Neural cell (in vitro differentiated cells): ENCODE results near the gene XKRX.

Experiments
- CTCF ChIP-seq: fragments of 450-650 bp; IDR thresholded peaks from 2 replicates; pipeline ENCODE4 v1.5.1; 2014; ENCODE audit warnings: antibody characterized with exemption, mild to moderate bottlenecking, moderate library complexity; ENCODE audit not compliant: poor library complexity, severe bottlenecking
- MXI1 ChIP-seq: fragments of 450-650 bp; conservative IDR thresholded peaks from 2 replicates; pipeline ENCODE4 v1.6.1; 2014; ENCODE audit warnings: antibody characterized with exemption, mild to moderate bottlenecking; ENCODE audit not compliant: poor library complexity, severe bottlenecking
- REST ChIP-seq: IDR thresholded peaks from 2 replicates; pipeline ENCODE4 v1.6.1; 2012; ENCODE audit warnings: borderline replicate concordance
- TAF1 ChIP-seq: IDR thresholded peaks from 2 replicates; pipeline ENCODE4 v1.6.1; 2012; ENCODE audit warnings: low read depth

GRCh38 chrX:100883654-100884053 lies 45.1 kb downstream of the XKRX start:
- no peak for TF ChIP-seq REST
- TF ChIP-seq TAF1: no peak
- no peak for TF ChIP-seq CTCF
- no peak for TF ChIP-seq MXI1
